ENCODE data around the gene VSNL1. TPM values are rescaled to one million over a fixed set of nuclear protein-coding genes. Genes with fewer than 3 reads are reported as not detected.

VSNL1 gene
- polyA plus RNA-seq (2011; rRNA removed) (0.77 and 0.86 TPM in 2 replicates), polyA minus RNA-seq (2011; rRNA and poly(A)+ RNA removed) (0.28 and 0.39 TPM in 2 replicates)

GRCh38 chr2:17540093-17540812 lies at the start of gene VSNL1:
Gene VSNL1, plus strand, starts transcription at chr2:17540696. Its CDS starts 51,379 bp downstream, at chr2:17592075.
- Histone ChIP-seq H3K27ac (ENCODE audit: low read depth, low read length) (no peak within 1 kb of the TSS), H3K9me3 (ENCODE audit: control insufficient read depth, insufficient read depth, low read length) (no peaks in the 10 kb centered on the region), H3K27me3 (ENCODE audit: control insufficient read depth, insufficient read depth, low read length) (peaks cover 17% of the 10 kb centered on the region), H3K4me3 (ENCODE audit: low read depth, low read length) (peak within 1 kb of the TSS; percentile 65)
- no peak for TF ChIP-seq CTCF (IDR thresholded peaks at IDR 0.05; ENCODE audit: low read depth, low read length)
- DNase-seq (ENCODE audit: low read depth, low spot score), result peak; percentile 75
- ChIA-PET CTCF (interaction anchor here (0.6 to 3.8 kb wide), 6 partner anchors 14 to 1778 kb away, joined by 3 to 30 read pairs (median 4); no protein-coding TSS in a partner anchor), POLR2A (interaction anchor here (0.8 to 1.1 kb wide), 2 partner anchors 90 to 105 kb away, joined by 3 to 4 read pairs; no protein-coding TSS in a partner anchor)

- CTCF ChIA-PET, result interaction anchor here (1.1 kb wide), 1 partner anchor 176 kb away, joined by 3 read pairs; no protein-coding TSS in a partner anchor
- H3K9me3 ChIP-seq (ENCODE audit: control insufficient read depth, insufficient read depth, low read length), result no peaks in the 10 kb centered on the region
- H3K27me3 ChIP-seq (ENCODE audit: control insufficient read depth, insufficient read depth, low read length), result no peaks in the 10 kb centered on the region
- TF ChIP-seq CTCF (IDR thresholded peaks at IDR 0.05; ENCODE audit: low read depth, low read length), result no peak
- H3K27ac ChIP-seq (ENCODE audit: low read depth, low read length), result no peak overlapping the region
- no peak for DNase-seq (ENCODE audit: low read depth, low spot score)
- POLR2A ChIA-PET, result no interaction called here
- no peak overlapping the region for H3K4me3 ChIP-seq (ENCODE audit: low read depth, low read length)
Measured at GRCh38 chr2:17495590-17495989, 44.9 kb upstream of the VSNL1 start.

- ChIA-PET POLR2A (no interaction called here), CTCF (no interaction called here)
- no peak for DNase-seq (ENCODE audit: low read depth, low spot score)
- H3K27ac ChIP-seq (ENCODE audit: low read depth, low read length), result no peak overlapping the region
- H3K4me3 ChIP-seq (ENCODE audit: low read depth, low read length), result no peak overlapping the region
- H3K9me3 ChIP-seq (ENCODE audit: control insufficient read depth, insufficient read depth, low read length), result no peaks in the 10 kb centered on the region
- no peaks in the 10 kb centered on the region for H3K27me3 ChIP-seq (ENCODE audit: control insufficient read depth, insufficient read depth, low read length)
- TF ChIP-seq CTCF (IDR thresholded peaks at IDR 0.05; ENCODE audit: low read depth, low read length), result no peak
Measured at GRCh38 chr2:17497718-17498117, 42.8 kb upstream of the VSNL1 start.

GRCh38 chr2:17506736-17507616 lies 33.5 kb upstream of the VSNL1 start:
- TF ChIP-seq CTCF (IDR thresholded peaks at IDR 0.05; ENCODE audit: low read depth, low read length), result no peak
- no peak overlapping the region for H3K27ac ChIP-seq (ENCODE audit: low read depth, low read length)
- no peaks in the 10 kb centered on the region for H3K9me3 ChIP-seq (ENCODE audit: control insufficient read depth, insufficient read depth, low read length)
- no peak overlapping the region for H3K4me3 ChIP-seq (ENCODE audit: low read depth, low read length)
- ChIA-PET CTCF (interaction anchor here (1.0 kb wide), 1 partner anchor 164 kb away, joined by 3 read pairs; no protein-coding TSS in a partner anchor), POLR2A (no interaction called here)
- no peaks in the 10 kb centered on the region for H3K27me3 ChIP-seq (ENCODE audit: control insufficient read depth, insufficient read depth, low read length)
- DNase-seq (ENCODE audit: low read depth, low spot score), result no peak

Measured in AG04450 (cell line).